ENCODE data around the gene TXLNA. TPM values are rescaled to one million over a fixed set of nuclear protein-coding genes. Genes with fewer than 3 reads are reported as not detected.
A peak's percentile ranks its signal among the peaks of the same experiment; 100 is the strongest.

TXLNA gene
- total and polyA plus RNA-seq, 8 donors, result 39.8 to 56.4 (median 46.8) TPM

DNA sequence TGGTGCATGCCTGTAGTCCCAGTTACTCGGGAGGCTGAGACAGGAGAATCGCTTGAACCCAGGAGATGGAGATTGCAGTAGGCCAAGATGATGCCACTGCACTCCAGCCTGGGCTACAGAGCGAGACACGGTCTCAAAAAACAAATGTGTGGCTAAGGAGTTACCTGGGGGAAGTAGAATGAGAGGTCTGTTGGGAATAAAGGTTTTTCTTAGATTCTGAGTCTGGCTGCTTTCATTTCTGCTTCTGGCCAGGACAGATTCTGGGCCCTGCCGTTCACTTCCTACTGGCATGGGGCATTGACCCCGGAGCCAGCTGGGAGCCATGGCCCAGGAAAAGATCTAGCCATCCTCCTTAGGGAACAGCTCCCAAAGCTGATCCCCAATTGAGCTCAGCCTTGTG, 29.0 kb downstream of the TXLNA start:
- H3K27me3 ChIP-seq, result no peaks in the 10 kb centered on the region
- TF ChIP-seq CTCF (IDR thresholded peaks at IDR 0.05), result no peak
- no peak for DNase-seq
- intact Hi-C loops (cut with DNase I), result no loop called here
- no peak overlapping the region for H3K27ac ChIP-seq
- H3K4me3 ChIP-seq, result no peak overlapping the region
- H3K9me3 ChIP-seq, result no peaks in the 10 kb centered on the region
- H3K4me1 ChIP-seq, result peaks cover 6 to 15% of the 10 kb centered on the region in 2 donors
- peaks cover 0 to 7% of the 10 kb centered on the region in 2 donors for H3K36me3 ChIP-seq
- ATAC-seq, result no peak

- TF ChIP-seq CTCF (IDR thresholded peaks at IDR 0.05), result no peak
- no peak within 1 kb of the TSS for H3K4me3 ChIP-seq
- H3K27me3 ChIP-seq, result no peaks in the 10 kb centered on the region
- DNase-seq (peak in 2 of 4 donors; percentile 59 to 65), ATAC-seq (peak; percentile 8)
- no peaks in the 10 kb centered on the region for H3K9me3 ChIP-seq
- intact Hi-C loops (cut with DNase I), result no loop called here
- peaks cover 6 to 15% of the 10 kb centered on the region in 2 donors for H3K4me1 ChIP-seq
- peaks cover 0 to 7% of the 10 kb centered on the region in 2 donors for H3K36me3 ChIP-seq
- no peak within 1 kb of the TSS for H3K27ac ChIP-seq
These were observed 29.4 kb downstream of the TXLNA start, which contains the start of gene DCDC2B for GRCh38 chr1:32208891-32209328. TSS of gene DCDC2B (plus strand) at chr1:32209089. CDS start at chr1:32209094, 5 bp downstream.

GRCh38 chr1:32215629-32216480, 36.4 kb downstream of the TXLNA start:
- H3K27ac ChIP-seq, result no peak overlapping the region
- no peak overlapping the region for H3K4me3 ChIP-seq
- intact Hi-C loops (cut with DNase I), result no loop called here
- peak; percentile 62 to 76 for TF ChIP-seq CTCF (IDR thresholded peaks at IDR 0.05)
- no peaks in the 10 kb centered on the region for H3K9me3 ChIP-seq
- peaks cover 4 to 15% of the 10 kb centered on the region in 2 donors for H3K4me1 ChIP-seq
- DNase-seq (peak in 2 of 4 donors; percentile 48 to 64), ATAC-seq (peak; percentile 88)
- peaks cover 0 to 53% of the 10 kb centered on the region in 2 donors for H3K36me3 ChIP-seq
- no peaks in the 10 kb centered on the region for H3K27me3 ChIP-seq

- no peak for TF ChIP-seq CTCF (IDR thresholded peaks at IDR 0.05)
- ATAC-seq (no peak), DNase-seq (no peak)
- intact Hi-C loops (cut with DNase I), result no loop called here
- Histone ChIP-seq H3K27ac (peak overlapping the region in 1 of 2 donors; percentile 45), H3K4me3 (no peak overlapping the region), H3K36me3 (peaks cover 0 to 53% of the 10 kb centered on the region in 2 donors), H3K27me3 (no peaks in the 10 kb centered on the region), H3K4me1 (peaks cover 10 to 22% of the 10 kb centered on the region in 2 donors), H3K9me3 (no peaks in the 10 kb centered on the region)
These were observed 37.1 kb downstream of the TXLNA start for GRCh38 chr1:32216566-32216965.

- Histone ChIP-seq H3K4me1 (peaks cover 22 to 35% of the 10 kb centered on the region in 2 donors), H3K4me3 (no peak overlapping the region), H3K9me3 (no peaks in the 10 kb centered on the region), H3K36me3 (peaks cover 0 to 51% of the 10 kb centered on the region in 2 donors), H3K27ac (no peak overlapping the region), H3K27me3 (no peaks in the 10 kb centered on the region)
- intact Hi-C loops (cut with DNase I), result no loop called here
- DNase-seq, result no peak
- TF ChIP-seq CTCF (IDR thresholded peaks at IDR 0.05), result no peak
- no peak for ATAC-seq
These were observed 39.5 kb downstream of the TXLNA start for GRCh38 chr1:32219022-32219421.

All from left lung (tissue), 10 donors.